Right lobe of liver (tissue), 4 donors: ENCODE measurements around the gene DIRAS1.

Experiments used
- CTCF ChIP-seq, 4 donors: fragments of 200-600 bp in 3 of 4; fragments of 450-650 bp in 1 of 4; IDR thresholded peaks; one replicate each; pipeline versions ENCODE4 v1.5.1 to v1.8.0; 2016 to 2022; ENCODE audit warnings: antibody characterized with exemption in 4 of 4, mild to moderate bottlenecking in 2 of 4
- POLR2A ChIP-seq: fragments of 450-650 bp; IDR thresholded peaks from one replicate; pipeline ENCODE4 v1.6.1; 2017; ENCODE audit warnings: antibody characterized with exemption, mild to moderate bottlenecking
- donor health status: DM: no; HTN: no; CAD: no.
- donor health status: DM: no; HTN: no; CAD: no.
- donor health status: DM: no; HTN: yes; CAD: no.

GRCh38 chr19:2763687-2764086 is 42.5 kb upstream of the DIRAS1 start:
- TF ChIP-seq POLR2A (no peak), CTCF (IDR thresholded peaks at IDR 0.05) (no peak)
